OCI-LY1 (cell line): Measurements from ENCODE around the gene CUBN.

ENCODE experiments used
- H2AFZ ChIP-seq: fragments of 200-600 bp; sonication (generic), shearing (Covaris generic); 2 replicates; pipeline ENCODE4 v1.6.0; 2014; ENCODE audit warnings: antibody characterized with exemption, mild to moderate bottlenecking, low read length
- H3F3A ChIP-seq: fragments of 200-600 bp; sonication (generic), shearing (Covaris generic); 2 replicates; pipeline ENCODE4 v1.6.0; 2014; ENCODE audit warnings: mild to moderate bottlenecking, antibody characterized with exemption, low read length, moderate library complexity; ENCODE audit not compliant: insufficient read depth
- H3K27ac ChIP-seq: fragments of 200-600 bp; sonication (generic); 2 replicates; pipeline ENCODE4 v1.5.1; 2014; ENCODE audit warnings: low read length, mixed run types, mild to moderate bottlenecking, low read depth; ENCODE audit not compliant: poor library complexity, severe bottlenecking
- H3K27me3 ChIP-seq: fragments of 200-600 bp; sonication (generic); 2 replicates; pipeline ENCODE4 v1.6.0; 2014; ENCODE audit warnings: antibody characterized with exemption, mild to moderate bottlenecking, low read length, moderate library complexity; ENCODE audit not compliant: insufficient read depth
- H3K36me3 ChIP-seq: fragments of 200-600 bp; sonication (generic); 2 replicates; pipeline ENCODE4 v1.6.1; 2014; ENCODE audit warnings: mild to moderate bottlenecking, antibody characterized with exemption, low read length, moderate library complexity, mixed read lengths; ENCODE audit not compliant: insufficient read depth
- H3K4me1 ChIP-seq: fragments of 200-600 bp; sonication (generic); 2 replicates; pipeline ENCODE4 v1.5.1; 2014; ENCODE audit warnings: mild to moderate bottlenecking, low read length, moderate library complexity; ENCODE audit not compliant: insufficient read depth, severe bottlenecking
- H3K4me2 ChIP-seq: fragments of 200-600 bp; sonication (generic), shearing (Covaris generic); 2 replicates; pipeline ENCODE4 v1.6.1; 2014; ENCODE audit warnings: low read length
- H3K4me3 ChIP-seq: fragments of 200-600 bp; sonication (generic); 2 replicates; pipeline ENCODE4 v1.5.1; 2014; ENCODE audit warnings: low read length, low read depth, mild to moderate bottlenecking, mixed read lengths; ENCODE audit not compliant: poor library complexity, severe bottlenecking
- H3K79me2 ChIP-seq: fragments of 200-600 bp; shearing (Covaris generic); 2 replicates; pipeline ENCODE4 v1.6.1; 2016; ENCODE audit warnings: mixed run types, low read length, mixed read lengths; ENCODE audit not compliant: insufficient read depth
- H3K9ac ChIP-seq: fragments of 200-600 bp; sonication (generic), shearing (Covaris generic); 2 replicates; pipeline ENCODE4 v1.6.1; 2014; ENCODE audit warnings: mild to moderate bottlenecking, low read length, mixed read lengths
- H3K9me2 ChIP-seq: fragments of 200-600 bp; sonication (generic), shearing (Covaris generic); 2 replicates; pipeline ENCODE4 v1.6.1; 2014; ENCODE audit warnings: low read depth, mild to moderate bottlenecking, low read length, mixed read lengths
- H3K9me3 ChIP-seq: fragments of 200-600 bp; shearing (Covaris generic); 2 replicates; pipeline ENCODE4 v1.6.1; 2014; ENCODE audit warnings: low read length, mixed read lengths
- H4K20me1 ChIP-seq: fragments of 200-600 bp; sonication (generic), shearing (Covaris generic); 2 replicates; pipeline ENCODE4 v1.6.0; 2016; ENCODE audit warnings: mild to moderate bottlenecking, low read length; ENCODE audit not compliant: insufficient read depth
- EZH2 ChIP-seq: fragments of 200-600 bp; sonication (generic), shearing (Covaris generic); IDR thresholded peaks from 2 replicates; pipeline ENCODE4 v1.8.0; 2017; ENCODE audit warnings: borderline replicate concordance, mixed run types, mild to moderate bottlenecking, antibody characterized with exemption, low read length, moderate library complexity, mixed read lengths
- TF ChIP-seq, protein P1 (sequence below): fragments of 200-600 bp; sonication (generic), shearing (Covaris generic); IDR thresholded peaks from 2 replicates; pipeline ENCODE4 v1.5.1; 2017; ENCODE audit warnings: mild to moderate bottlenecking, antibody characterized with exemption, low read length, moderate library complexity, mixed read lengths

The CUBN gene

DNA sequence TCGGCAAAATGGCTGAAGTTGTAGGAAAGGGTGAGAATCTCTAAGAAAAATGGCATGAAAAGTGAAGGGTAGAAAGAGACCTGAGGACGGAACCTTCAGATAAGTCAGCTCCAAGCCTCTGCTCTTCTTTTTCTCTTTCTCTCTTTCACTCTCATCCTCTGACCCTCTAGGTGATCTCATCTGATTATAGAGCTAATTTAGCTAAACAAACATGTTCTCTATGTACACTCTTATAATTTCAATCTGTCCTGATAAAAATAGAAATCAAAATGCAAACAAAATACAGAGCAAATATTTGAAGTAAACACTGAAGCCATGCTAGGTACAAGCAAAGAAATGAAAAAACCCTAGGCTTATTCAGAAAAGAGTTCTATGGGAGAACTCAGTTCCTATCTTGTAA is 14.4 kb upstream of the CUBN start:
- no peaks in the 10 kb centered on the region for H3K9me2 ChIP-seq
- no peaks in the 10 kb centered on the region for H3F3A ChIP-seq
- no peaks in the 10 kb centered on the region for H3K9me3 ChIP-seq
- no peaks in the 10 kb centered on the region for H3K79me2 ChIP-seq
- H3K4me1 ChIP-seq: no peaks in the 10 kb centered on the region
- no peaks in the 10 kb centered on the region for H4K20me1 ChIP-seq
- H2AFZ ChIP-seq: no peak overlapping the region
- H3K4me2 ChIP-seq: no peak overlapping the region
- no peak overlapping the region for H3K9ac ChIP-seq
- no peak overlapping the region for H3K27ac ChIP-seq
- H3K4me3 ChIP-seq: no peak overlapping the region
- H3K36me3 ChIP-seq: no peaks in the 10 kb centered on the region
- H3K27me3 ChIP-seq: no peaks in the 10 kb centered on the region
- TF ChIP-seq, protein P1, sequence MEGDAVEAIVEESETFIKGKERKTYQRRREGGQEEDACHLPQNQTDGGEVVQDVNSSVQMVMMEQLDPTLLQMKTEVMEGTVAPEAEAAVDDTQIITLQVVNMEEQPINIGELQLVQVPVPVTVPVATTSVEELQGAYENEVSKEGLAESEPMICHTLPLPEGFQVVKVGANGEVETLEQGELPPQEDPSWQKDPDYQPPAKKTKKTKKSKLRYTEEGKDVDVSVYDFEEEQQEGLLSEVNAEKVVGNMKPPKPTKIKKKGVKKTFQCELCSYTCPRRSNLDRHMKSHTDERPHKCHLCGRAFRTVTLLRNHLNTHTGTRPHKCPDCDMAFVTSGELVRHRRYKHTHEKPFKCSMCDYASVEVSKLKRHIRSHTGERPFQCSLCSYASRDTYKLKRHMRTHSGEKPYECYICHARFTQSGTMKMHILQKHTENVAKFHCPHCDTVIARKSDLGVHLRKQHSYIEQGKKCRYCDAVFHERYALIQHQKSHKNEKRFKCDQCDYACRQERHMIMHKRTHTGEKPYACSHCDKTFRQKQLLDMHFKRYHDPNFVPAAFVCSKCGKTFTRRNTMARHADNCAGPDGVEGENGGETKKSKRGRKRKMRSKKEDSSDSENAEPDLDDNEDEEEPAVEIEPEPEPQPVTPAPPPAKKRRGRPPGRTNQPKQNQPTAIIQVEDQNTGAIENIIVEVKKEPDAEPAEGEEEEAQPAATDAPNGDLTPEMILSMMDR: no peak
- no peak for TF ChIP-seq EZH2

DNA sequence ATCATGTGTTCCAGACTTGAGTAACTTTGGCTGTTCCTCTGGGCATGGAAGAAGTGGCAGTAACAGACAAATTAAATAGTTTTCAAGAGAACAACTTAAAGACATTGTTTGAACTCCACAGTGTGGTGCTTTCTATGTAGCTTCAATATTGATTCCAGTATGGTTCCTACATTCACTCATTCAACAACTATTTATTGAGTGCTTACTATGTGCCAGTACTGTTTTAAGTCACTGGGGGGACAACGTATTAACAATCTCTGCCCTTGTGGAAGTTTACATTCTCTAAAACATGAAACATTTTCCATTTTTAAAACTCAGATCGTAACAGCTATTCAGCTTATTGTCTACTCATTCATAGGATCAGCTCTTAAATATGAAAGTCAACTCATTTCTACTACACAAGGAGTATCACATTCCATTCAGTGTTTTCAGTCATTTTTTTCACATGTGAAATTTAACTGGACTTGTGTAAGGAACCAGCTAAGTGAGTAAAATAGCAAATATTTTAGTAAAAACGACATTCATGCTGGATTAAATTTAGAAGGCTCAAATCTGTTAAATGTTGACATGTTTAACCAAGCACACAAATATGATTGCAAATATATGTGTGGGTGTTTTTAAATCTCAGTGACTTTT is 13.6 kb upstream of the CUBN start:
- no peak overlapping the region for H2AFZ ChIP-seq
- H3K36me3 ChIP-seq: no peaks in the 10 kb centered on the region
- no peaks in the 10 kb centered on the region for H3K79me2 ChIP-seq
- no peak overlapping the region for H3K27ac ChIP-seq
- no peaks in the 10 kb centered on the region for H3K27me3 ChIP-seq
- no peaks in the 10 kb centered on the region for H3F3A ChIP-seq
- H3K9me3 ChIP-seq: no peaks in the 10 kb centered on the region
- no peak for TF ChIP-seq EZH2
- TF ChIP-seq, protein P1: no peak
- H3K4me1 ChIP-seq: no peaks in the 10 kb centered on the region
- no peak overlapping the region for H3K9ac ChIP-seq
- H3K9me2 ChIP-seq: no peaks in the 10 kb centered on the region
- H3K4me2 ChIP-seq: no peak overlapping the region
- H3K4me3 ChIP-seq: no peak overlapping the region
- H4K20me1 ChIP-seq: no peaks in the 10 kb centered on the region

DNA sequence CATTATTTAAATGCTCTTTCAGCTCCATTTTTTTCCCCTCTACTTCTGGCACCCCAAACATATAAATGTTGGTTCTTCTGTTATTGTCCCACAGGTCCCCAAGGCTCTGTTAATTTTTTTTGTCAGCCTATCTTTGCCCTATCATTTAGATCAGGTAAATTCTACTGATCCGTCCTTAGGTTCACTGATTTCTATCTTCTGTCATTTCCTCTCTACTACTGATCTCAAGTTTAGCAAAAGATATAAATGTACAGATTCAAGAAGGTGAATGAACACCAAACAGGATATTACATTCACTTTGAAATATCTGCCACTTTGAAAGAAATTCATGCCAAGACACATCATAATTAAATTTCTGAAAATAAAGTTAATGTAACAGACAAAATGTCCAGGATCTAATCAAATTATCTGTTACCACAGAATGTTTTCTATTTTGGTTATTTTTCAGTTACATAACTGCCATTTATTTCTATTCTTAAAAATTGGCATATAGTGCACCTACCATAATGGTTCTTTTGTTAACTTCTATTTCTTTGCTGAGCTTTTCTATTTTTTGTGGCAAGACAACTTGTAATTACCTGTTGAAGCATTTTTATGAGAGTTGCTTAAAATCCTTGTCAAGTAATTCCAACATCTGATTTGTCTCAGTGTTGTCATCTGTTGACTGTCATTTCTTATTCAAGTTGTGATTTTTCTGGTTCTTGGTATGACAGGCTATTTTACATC is 12.1 kb upstream of the CUBN start:
- Histone ChIP-seq H3K9ac (no peak overlapping the region), H3K27me3 (no peaks in the 10 kb centered on the region), H3F3A (no peaks in the 10 kb centered on the region), H3K9me3 (no peaks in the 10 kb centered on the region), H3K4me3 (no peak overlapping the region), H3K4me1 (no peaks in the 10 kb centered on the region), H3K79me2 (no peaks in the 10 kb centered on the region), H4K20me1 (no peaks in the 10 kb centered on the region), H3K36me3 (no peaks in the 10 kb centered on the region), H2AFZ (no peak overlapping the region), H3K9me2 (no peaks in the 10 kb centered on the region), H3K4me2 (no peak overlapping the region), H3K27ac (no peak overlapping the region)
- TF ChIP-seq EZH2: no peak
- TF ChIP-seq, protein P1: no peak
